ENCODE data around the gene JMJD1C. TPM values are rescaled to one million over a fixed set of nuclear protein-coding genes. Genes with fewer than 3 reads are reported as not detected.
"Not testable (repeated sequence)": the region's sequence is repeated elsewhere in the genome, so short reads cannot be mapped to it uniquely, and the experiment has no call there.

The JMJD1C gene
- total and polyA plus RNA-seq, 4 donors = 61.8 to 187 (median 99.9) TPM

- WGBS (ENCODE audit: insufficient coverage) = 90% methylated on average over 2 of the region's 2 CpGs
- H3K27ac ChIP-seq (ENCODE audit: low read depth, low read length) = no peak overlapping the region
- H3K4me3 ChIP-seq (ENCODE audit: low read depth, low read length) = no peak overlapping the region
These were observed 171.0 kb downstream of the JMJD1C start for GRCh38 chr10:63294781-63295180.

GRCh38 chr10:63292847-63293246, 172.9 kb downstream of the JMJD1C start:
- H3K4me3 ChIP-seq (ENCODE audit: low read depth, low read length); H3K9me3 ChIP-seq (ENCODE audit: control insufficient read depth, insufficient read depth, low read length); H3K36me3 ChIP-seq (ENCODE audit: control insufficient read depth, insufficient read depth, low read length); DNase-seq (ENCODE audit: low read depth in 4 of 6, low spot score in 6 of 6); H3K27me3 ChIP-seq (ENCODE audit: control insufficient read depth, insufficient read depth, low read length); H3K4me1 ChIP-seq (ENCODE audit: control insufficient read depth, insufficient read depth, low read length); H3K27ac ChIP-seq (ENCODE audit: low read depth, low read length): not testable (repeated sequence)
- 89% methylated on average over 3 of the region's 4 CpGs for WGBS (ENCODE audit: insufficient coverage)

More at GRCh38 chr10:63294781-63295180, 171.0 kb downstream of the JMJD1C start:
- Histone ChIP-seq H3K27me3 (ENCODE audit: control insufficient read depth, insufficient read depth, low read length) (no peaks in the 10 kb centered on the region), H3K4me1 (ENCODE audit: control insufficient read depth, insufficient read depth, low read length) (no peaks in the 10 kb centered on the region), H3K36me3 (ENCODE audit: control insufficient read depth, insufficient read depth, low read length) (no peaks in the 10 kb centered on the region), H3K9me3 (ENCODE audit: control insufficient read depth, insufficient read depth, low read length) (no peaks in the 10 kb centered on the region)
- DNase-seq (ENCODE audit: low read depth in 4 of 6, low spot score in 6 of 6) = no peak

- Histone ChIP-seq H3K27me3 (ENCODE audit: control insufficient read depth, insufficient read depth, low read length) (no peaks in the 10 kb centered on the region), H3K27ac (ENCODE audit: low read depth, low read length) (no peak overlapping the region), H3K4me1 (ENCODE audit: control insufficient read depth, insufficient read depth, low read length) (no peaks in the 10 kb centered on the region), H3K36me3 (ENCODE audit: control insufficient read depth, insufficient read depth, low read length) (no peaks in the 10 kb centered on the region), H3K9me3 (ENCODE audit: control insufficient read depth, insufficient read depth, low read length) (no peaks in the 10 kb centered on the region), H3K4me3 (ENCODE audit: low read depth, low read length) (no peak overlapping the region)
- no peak for DNase-seq (ENCODE audit: low read depth in 4 of 6, low spot score in 6 of 6)
- WGBS (ENCODE audit: insufficient coverage) = 100% methylated on average over 1 of the region's 1 CpG
These were observed 177.6 kb downstream of the JMJD1C start for GRCh38 chr10:63288170-63288569.

- 60% methylated on average over 1 of the region's 4 CpGs for WGBS (ENCODE audit: insufficient coverage)
- Histone ChIP-seq H3K4me1 (ENCODE audit: control insufficient read depth, insufficient read depth, low read length) (no peaks in the 10 kb centered on the region), H3K4me3 (ENCODE audit: low read depth, low read length) (no peak overlapping the region), H3K9me3 (ENCODE audit: control insufficient read depth, insufficient read depth, low read length) (no peaks in the 10 kb centered on the region), H3K27ac (ENCODE audit: low read depth, low read length) (no peak overlapping the region), H3K27me3 (ENCODE audit: control insufficient read depth, insufficient read depth, low read length) (no peaks in the 10 kb centered on the region), H3K36me3 (ENCODE audit: control insufficient read depth, insufficient read depth, low read length) (no peaks in the 10 kb centered on the region)
- no peak for DNase-seq (ENCODE audit: low read depth in 4 of 6, low spot score in 6 of 6)
These were observed 179.0 kb downstream of the JMJD1C start for GRCh38 chr10:63286754-63287264.

GRCh38 chr10:63286340-63286739, 179.4 kb downstream of the JMJD1C start:
- H3K9me3 ChIP-seq (ENCODE audit: control insufficient read depth, insufficient read depth, low read length) = no peaks in the 10 kb centered on the region
- no peaks in the 10 kb centered on the region for H3K4me1 ChIP-seq (ENCODE audit: control insufficient read depth, insufficient read depth, low read length)
- H3K27ac ChIP-seq (ENCODE audit: low read depth, low read length) = no peak overlapping the region
- WGBS (ENCODE audit: insufficient coverage) = 96% methylated on average over 4 of the region's 5 CpGs
- no peak for DNase-seq (ENCODE audit: low read depth in 4 of 6, low spot score in 6 of 6)
- H3K27me3 ChIP-seq (ENCODE audit: control insufficient read depth, insufficient read depth, low read length) = no peaks in the 10 kb centered on the region
- no peaks in the 10 kb centered on the region for H3K36me3 ChIP-seq (ENCODE audit: control insufficient read depth, insufficient read depth, low read length)
- H3K4me3 ChIP-seq (ENCODE audit: low read depth, low read length) = no peak overlapping the region

GRCh38 chr10:63283901-63284300, 181.9 kb downstream of the JMJD1C start:
- WGBS (ENCODE audit: insufficient coverage) = no CpG with 5 or more reads among the region's 6 CpGs
- H3K4me3 ChIP-seq (ENCODE audit: low read depth, low read length); H3K27ac ChIP-seq (ENCODE audit: low read depth, low read length); H3K4me1 ChIP-seq (ENCODE audit: control insufficient read depth, insufficient read depth, low read length); H3K36me3 ChIP-seq (ENCODE audit: control insufficient read depth, insufficient read depth, low read length); DNase-seq (ENCODE audit: low read depth in 4 of 6, low spot score in 6 of 6); H3K27me3 ChIP-seq (ENCODE audit: control insufficient read depth, insufficient read depth, low read length); H3K9me3 ChIP-seq (ENCODE audit: control insufficient read depth, insufficient read depth, low read length): not testable (repeated sequence)

GRCh38 chr10:63283093-63283492, 182.7 kb downstream of the JMJD1C start:
- H3K4me3 ChIP-seq (ENCODE audit: low read depth, low read length) = no peak overlapping the region
- DNase-seq (ENCODE audit: low read depth in 4 of 6, low spot score in 6 of 6) = no peak
- H3K27me3 ChIP-seq (ENCODE audit: control insufficient read depth, insufficient read depth, low read length) = no peaks in the 10 kb centered on the region
- H3K27ac ChIP-seq (ENCODE audit: low read depth, low read length) = no peak overlapping the region
- no peaks in the 10 kb centered on the region for H3K9me3 ChIP-seq (ENCODE audit: control insufficient read depth, insufficient read depth, low read length)
- no peaks in the 10 kb centered on the region for H3K4me1 ChIP-seq (ENCODE audit: control insufficient read depth, insufficient read depth, low read length)
- no peaks in the 10 kb centered on the region for H3K36me3 ChIP-seq (ENCODE audit: control insufficient read depth, insufficient read depth, low read length)
- WGBS (ENCODE audit: insufficient coverage) = no CpG with 5 or more reads among the region's 2 CpGs

- Histone ChIP-seq H3K4me3 (ENCODE audit: low read depth, low read length) (no peak overlapping the region), H3K36me3 (ENCODE audit: control insufficient read depth, insufficient read depth, low read length) (no peaks in the 10 kb centered on the region), H3K4me1 (ENCODE audit: control insufficient read depth, insufficient read depth, low read length) (no peaks in the 10 kb centered on the region), H3K27me3 (ENCODE audit: control insufficient read depth, insufficient read depth, low read length) (no peaks in the 10 kb centered on the region), H3K9me3 (ENCODE audit: control insufficient read depth, insufficient read depth, low read length) (no peaks in the 10 kb centered on the region), H3K27ac (ENCODE audit: low read depth, low read length) (no peak overlapping the region)
- 77% methylated on average over 2 of the region's 3 CpGs for WGBS (ENCODE audit: insufficient coverage)
- no peak for DNase-seq (ENCODE audit: low read depth in 4 of 6, low spot score in 6 of 6)
These were observed 183.8 kb downstream of the JMJD1C start for GRCh38 chr10:63281967-63282366.

- H3K27ac ChIP-seq (ENCODE audit: low read depth, low read length) = no peak overlapping the region
- H3K9me3 ChIP-seq (ENCODE audit: control insufficient read depth, insufficient read depth, low read length) = no peaks in the 10 kb centered on the region
- WGBS (ENCODE audit: insufficient coverage) = 100% methylated on average over 2 of the region's 6 CpGs
- H3K27me3 ChIP-seq (ENCODE audit: control insufficient read depth, insufficient read depth, low read length) = no peaks in the 10 kb centered on the region
- H3K4me1 ChIP-seq (ENCODE audit: control insufficient read depth, insufficient read depth, low read length) = no peaks in the 10 kb centered on the region
- DNase-seq (ENCODE audit: low read depth in 4 of 6, low spot score in 6 of 6) = no peak
- no peaks in the 10 kb centered on the region for H3K36me3 ChIP-seq (ENCODE audit: control insufficient read depth, insufficient read depth, low read length)
- H3K4me3 ChIP-seq (ENCODE audit: low read depth, low read length) = no peak overlapping the region
These were observed 185.4 kb downstream of the JMJD1C start for GRCh38 chr10:63280386-63280785.

- H3K4me3 ChIP-seq (ENCODE audit: low read depth, low read length) = no peak overlapping the region
- no peaks in the 10 kb centered on the region for H3K27me3 ChIP-seq (ENCODE audit: control insufficient read depth, insufficient read depth, low read length)
- H3K4me1 ChIP-seq (ENCODE audit: control insufficient read depth, insufficient read depth, low read length) = no peaks in the 10 kb centered on the region
- H3K9me3 ChIP-seq (ENCODE audit: control insufficient read depth, insufficient read depth, low read length) = no peaks in the 10 kb centered on the region
- no peak for DNase-seq (ENCODE audit: low read depth in 4 of 6, low spot score in 6 of 6)
- H3K27ac ChIP-seq (ENCODE audit: low read depth, low read length) = no peak overlapping the region
- H3K36me3 ChIP-seq (ENCODE audit: control insufficient read depth, insufficient read depth, low read length) = no peaks in the 10 kb centered on the region
- WGBS (ENCODE audit: insufficient coverage) = 63% methylated on average over 1 of the region's 3 CpGs
These were observed 190.7 kb downstream of the JMJD1C start for GRCh38 chr10:63275094-63275493.

Data from spinal cord (tissue), 10 donors.